Stimulated activated CD8-positive, alpha-beta memory T cell treated with anti-CD3 and anti-CD28 coated beads, Interleukin-4, amount 100 ng/mL, for 4 hours (primary cell): ENCODE data around the gene LTN1.
"Not testable (repeated sequence)": the region's sequence is repeated elsewhere in the genome, so short reads cannot be mapped to it uniquely, and the experiment has no call there.

ENCODE experiments used
- DNase-seq, 2 donors: peaks; one replicate each; pipeline ENCODE4 v3.0.0-alpha.2; 2020; ENCODE audit warnings: low read depth in 2 of 2, low spot score in 1 of 2

LTN1 gene

DNA sequence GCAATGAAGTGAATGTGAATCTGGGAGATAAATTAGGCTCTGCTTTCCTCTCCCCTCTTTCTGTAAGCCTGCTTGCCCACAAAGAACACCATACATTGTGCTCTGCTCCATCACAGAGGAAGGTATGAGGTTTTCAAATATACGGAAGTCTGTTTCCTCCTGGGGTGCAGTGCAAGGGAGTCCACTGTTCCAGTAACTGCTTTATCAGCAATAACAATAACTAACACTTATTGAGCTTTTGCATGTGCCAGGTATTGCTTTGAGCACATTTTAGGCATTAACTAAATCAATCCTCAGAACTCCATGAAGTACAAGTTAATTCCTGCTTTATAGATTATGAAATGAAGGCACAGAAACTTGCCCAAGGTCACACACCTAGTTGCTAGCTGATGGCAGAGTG lies 10.0 kb downstream of the LTN1 start:
- DNase-seq: no peak

DNA sequence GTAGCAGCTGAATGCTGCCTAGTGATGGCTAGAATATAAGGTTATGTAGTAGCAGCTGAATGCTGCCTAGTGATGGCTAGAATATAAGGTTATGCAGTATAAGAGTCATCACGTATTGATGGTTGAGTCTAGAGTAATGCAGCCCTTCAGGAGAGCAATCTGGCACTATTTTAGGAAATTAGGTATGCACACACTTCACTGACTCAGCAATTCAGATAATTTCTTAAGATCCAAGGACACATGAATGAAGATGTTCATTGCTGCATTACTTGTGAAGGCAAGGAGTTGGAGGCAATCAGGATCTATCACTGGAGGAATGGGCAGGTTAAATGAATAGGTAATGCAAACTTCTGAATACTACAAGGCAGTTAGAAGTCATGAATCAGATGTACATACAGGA lies 13.6 kb downstream of the LTN1 start:
- no peak for DNase-seq

DNA sequence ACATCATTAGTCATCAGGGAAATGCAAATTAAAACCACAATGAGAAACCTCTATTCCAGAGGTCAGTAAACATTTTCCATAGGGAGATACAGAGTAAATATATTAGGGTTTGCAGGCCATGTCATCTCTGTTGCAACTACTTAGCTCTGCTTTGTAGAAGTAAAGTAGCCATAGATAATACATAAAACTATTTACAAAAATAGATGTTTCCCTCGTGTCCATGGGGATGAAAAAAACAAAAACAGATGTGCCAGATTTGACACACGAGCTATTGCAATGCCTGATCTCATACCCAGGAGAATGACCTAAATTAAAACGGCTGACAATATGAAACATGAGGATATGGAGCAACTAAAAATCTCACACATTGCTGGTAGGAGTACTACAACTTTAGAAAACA lies 17.3 kb downstream of the LTN1 start:
- DNase-seq: no peak

DNA sequence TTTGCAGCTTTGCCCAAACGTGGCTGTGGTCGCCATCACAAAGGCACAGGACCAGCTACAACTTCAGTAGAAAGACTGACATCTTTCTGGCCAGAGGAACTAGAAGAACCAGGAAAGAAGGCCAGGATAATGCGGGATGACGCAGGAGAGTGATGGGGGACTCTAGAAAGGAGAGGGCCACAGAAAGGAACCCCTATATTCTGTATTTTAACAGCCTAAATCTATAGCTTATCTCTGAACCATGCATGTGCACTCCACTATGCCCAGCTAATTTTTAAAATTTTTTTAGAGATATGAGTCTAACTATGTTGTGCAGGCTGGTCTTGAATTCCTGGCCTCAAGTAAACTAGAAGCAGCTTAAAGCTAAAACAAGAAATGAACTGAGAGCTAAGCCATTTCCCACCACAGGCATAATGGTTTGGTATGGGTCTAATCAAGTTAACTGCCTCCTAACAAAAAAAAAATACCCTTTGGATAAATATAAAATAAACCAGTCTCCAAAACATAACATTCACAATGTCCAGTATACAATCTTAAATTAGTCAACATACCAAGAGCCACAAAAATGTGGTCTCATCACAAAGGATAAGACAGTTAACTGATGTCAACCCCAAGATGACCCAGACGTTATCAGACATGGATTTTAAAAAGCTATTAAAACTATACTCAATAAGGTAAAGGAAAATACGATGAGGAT lies 18.0 kb downstream of the LTN1 start:
- DNase-seq: no peak

DNA sequence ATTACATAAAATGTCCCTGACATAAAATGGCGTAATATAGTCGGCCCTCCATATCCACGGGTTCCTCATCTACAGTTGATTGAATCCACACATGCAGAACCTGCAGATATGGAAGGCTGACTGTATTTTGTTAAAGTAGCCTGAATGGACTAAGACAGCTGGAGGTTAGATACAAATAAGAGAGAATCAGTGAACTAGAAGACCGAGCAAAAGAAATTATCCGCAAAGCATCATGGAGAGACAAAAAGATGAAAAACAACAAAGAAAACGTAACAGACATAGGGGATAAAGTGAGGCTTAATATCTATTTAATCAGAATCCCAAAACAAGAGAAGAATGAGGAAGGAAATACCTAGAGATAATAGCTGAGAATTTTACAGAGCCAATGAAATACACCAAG lies 20.3 kb downstream of the LTN1 start:
- DNase-seq: no peak

DNA sequence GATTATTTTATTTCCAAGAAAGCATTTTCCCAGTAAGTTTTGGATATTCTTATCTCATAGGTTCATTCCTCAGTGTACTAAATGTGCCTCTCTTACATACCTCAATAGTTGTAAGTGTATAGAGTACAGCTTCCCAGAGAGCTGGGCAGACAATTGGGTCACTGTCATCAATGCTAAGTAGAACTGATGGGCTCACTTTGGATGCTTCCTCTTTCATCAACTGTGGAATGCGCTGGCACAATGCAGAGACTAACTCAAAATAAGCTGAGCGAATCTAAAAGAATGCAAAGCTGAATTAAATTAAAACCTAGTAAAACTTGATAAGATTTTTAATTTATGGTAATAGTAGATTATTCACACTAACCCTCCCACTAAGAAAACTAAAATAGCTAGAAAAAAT lies 21.5 kb downstream of the LTN1 start:
- DNase-seq: no peak

DNA sequence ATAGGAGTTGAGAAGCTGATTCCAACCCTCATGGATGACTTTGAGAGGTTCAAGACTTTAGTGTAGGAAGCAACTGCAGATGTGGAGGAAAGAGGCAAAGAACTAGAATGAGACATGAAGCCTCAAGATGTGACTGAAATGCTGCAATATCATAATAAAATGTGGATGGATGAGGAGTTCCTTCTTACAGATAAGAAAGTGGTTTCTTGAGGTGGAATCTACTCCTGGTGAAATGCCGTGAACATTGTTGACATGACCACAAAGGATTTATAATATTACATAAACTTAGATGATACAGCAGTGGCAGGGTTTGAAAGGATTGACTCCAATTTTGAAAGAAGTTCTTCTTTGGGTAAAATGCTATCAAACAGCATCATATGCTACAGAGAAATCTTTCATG lies 28.8 kb downstream of the LTN1 start:
- no peak for DNase-seq

DNA sequence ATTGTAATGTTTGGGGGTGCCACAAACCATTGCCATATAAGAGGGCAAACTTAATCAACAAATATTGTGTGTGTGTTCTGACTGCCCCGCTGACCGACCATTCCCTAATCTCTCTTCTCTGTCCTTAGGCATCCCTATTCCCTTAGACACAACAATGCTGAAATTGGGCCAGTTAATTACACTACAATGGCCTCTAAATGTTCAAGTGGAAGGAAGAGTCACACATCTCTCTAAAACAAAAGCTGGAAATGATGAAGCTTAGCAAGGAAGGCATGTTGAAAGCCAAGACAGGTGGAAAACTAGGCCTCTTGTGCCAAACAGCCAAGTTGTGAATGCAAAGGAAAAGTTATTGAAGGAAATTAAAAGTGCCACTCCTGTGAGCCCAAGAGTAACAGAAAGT lies 30.2 kb downstream of the LTN1 start:
- no peak for DNase-seq

DNA sequence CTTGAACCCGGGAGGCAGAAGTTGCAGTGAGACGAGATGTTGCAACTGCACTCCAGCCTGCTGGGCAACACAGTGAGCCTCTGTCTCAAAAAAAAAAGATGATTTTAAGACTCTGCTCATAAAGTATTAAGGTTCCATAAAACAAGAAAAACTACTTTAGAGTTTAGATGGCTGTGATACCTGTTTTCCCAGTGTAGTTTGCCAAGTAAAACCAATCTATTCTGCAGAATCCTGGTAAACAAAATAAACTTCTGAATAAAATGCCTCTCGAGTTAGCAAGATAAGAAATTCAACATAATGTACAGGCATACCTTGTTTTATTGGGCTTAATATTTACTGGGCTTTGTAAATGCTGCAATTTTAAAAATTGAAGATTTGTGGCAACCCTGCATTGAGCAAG lies 30.8 kb downstream of the LTN1 start:
- DNase-seq: no peak

DNA sequence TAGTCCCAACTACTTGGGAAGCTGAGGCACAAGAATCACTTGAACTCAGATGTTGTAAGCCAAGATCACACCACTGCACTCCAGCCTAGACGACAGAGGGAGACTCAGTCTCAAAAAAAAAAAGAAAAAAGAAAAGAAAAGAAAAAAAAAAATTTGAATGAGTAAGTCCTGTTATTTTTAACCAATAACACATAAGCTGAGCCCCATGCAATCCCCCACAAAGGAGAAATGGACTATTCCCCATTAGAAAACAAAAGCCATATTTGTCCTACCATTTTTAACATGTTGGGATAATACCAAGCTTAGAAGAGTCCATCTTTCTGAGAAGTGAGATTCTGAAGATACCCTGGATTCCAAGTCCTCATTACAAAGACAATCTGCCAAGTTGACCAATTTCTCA lies 32.4 kb downstream of the LTN1 start:
- DNase-seq: no peak

DNA sequence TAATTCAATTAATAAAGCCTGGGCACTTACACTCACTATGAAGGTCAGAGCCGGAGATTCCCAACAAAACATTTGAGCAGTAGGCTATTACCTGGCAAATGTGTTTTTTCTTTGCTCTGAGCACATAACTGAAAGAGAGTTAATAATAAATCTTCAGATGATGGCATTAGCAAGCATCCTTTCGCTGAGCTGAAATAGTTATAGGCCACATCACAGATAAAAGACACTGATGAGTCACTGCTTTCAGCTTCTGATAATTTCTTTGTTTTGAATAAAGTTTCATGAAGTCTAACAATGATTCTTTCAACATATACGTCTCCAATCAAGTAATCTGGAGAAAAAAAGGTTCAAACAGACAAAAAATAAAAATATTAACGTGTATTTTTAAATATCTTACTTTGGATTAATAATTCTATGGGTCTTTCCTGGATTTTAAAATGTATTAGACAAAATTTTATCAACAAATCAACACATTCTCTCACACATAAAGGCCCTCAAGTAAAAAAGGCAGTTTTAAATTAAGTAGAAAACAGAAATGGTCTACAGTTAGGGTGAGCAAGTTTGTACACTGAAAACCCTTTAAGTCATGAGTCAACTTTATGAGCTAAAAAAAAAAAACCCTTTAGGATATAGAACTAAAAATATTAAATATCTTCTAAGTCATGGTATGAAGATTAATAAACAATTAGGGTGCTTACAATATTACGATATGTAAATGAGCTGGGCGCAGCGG lies 33.1 kb downstream of the LTN1 start:
- no peak for DNase-seq

DNA sequence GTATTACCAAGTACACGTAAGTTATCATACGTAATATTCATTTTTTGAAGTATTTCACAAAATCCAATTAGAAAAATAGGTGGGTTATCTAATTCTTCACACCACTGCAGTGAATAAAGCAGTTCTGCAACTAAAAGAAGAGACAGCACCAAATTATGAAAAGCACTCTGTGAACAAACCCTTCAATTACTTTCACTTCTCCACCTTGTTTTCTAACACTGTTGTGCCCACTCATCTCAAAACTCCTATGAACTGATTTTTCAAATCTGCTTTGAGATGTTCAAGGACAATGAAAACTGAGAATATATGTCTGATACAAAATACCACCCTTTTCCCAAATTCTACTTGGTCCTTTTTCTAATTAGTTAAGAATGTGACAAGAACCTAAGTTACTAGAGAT lies 39.4 kb downstream of the LTN1 start:
- DNase-seq: no peak

DNA sequence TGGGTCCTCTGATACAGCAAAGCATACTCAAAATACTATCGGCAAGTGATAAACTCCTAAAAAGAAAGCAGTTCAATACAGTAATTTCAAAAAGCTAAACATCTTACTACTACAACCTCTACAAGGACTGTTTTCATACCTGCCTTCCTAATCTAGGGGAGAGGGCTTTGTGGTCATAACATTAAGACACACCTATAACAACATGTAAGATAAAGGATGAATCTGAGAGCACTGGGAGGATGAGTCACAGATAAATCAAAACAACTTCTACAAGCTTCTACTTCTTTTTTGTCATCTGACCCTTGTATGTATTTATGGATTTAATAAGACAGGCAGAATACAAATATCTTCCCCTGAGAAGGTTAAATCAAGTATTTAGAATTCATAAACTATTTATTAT lies 40.0 kb downstream of the LTN1 start:
- DNase-seq: no peak

DNA sequence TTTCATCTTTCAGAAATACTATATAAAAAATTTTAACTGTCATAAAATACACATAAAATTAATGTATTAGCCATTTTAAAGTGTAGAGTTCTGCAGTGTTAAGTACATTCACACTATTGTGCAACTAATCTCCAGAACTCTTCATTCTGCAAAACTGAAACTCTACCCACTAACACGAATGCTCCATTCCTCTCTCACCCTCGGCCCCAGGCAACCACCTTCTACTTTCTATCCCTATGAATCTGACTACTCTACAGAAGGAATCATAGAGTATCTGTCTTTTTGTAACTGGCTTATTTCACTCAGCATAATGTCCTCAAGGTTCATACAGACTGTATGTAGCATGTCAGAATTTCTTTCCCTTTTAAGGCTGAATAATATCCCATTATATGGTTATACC lies 43.4 kb downstream of the LTN1 start:
- no peak for DNase-seq

DNA sequence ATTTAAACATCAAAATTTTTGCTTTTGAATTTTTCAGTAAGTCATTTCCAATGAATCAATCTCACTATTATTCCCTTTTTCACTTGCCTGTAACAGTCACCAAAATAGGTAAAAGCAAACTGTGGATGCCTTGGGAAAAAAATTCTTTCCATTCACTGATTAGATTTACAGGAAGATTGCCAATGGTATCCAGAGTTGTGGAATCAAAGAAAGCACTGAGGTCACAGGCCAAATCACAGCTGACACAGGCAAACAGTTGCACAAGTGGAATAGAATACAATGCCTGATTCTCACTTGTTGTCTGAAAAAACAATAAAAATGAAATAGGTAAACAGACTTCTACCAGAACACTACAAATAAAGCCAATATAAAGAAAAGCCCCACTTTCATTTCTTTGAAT lies 48.4 kb downstream of the LTN1 start:
- no peak for DNase-seq

DNA sequence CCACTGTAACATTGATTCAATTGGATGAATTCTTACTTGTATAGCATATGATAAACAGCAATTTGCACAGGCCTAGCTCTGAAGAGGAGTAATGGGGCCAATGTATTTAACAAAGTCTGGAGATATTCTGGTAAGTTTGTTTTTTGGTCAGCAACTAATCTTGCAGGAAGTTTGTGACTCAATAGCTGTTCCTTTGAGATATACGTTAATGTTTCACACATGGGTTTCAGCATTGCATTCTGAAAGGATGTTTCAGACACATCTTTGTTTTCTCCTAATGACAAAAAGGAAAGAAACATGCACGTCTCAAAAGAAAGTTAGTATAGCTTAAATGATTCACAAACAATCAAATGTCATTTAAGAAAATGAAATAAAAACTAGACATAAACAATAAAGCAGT lies 49.0 kb downstream of the LTN1 start:
- no peak for DNase-seq

DNA sequence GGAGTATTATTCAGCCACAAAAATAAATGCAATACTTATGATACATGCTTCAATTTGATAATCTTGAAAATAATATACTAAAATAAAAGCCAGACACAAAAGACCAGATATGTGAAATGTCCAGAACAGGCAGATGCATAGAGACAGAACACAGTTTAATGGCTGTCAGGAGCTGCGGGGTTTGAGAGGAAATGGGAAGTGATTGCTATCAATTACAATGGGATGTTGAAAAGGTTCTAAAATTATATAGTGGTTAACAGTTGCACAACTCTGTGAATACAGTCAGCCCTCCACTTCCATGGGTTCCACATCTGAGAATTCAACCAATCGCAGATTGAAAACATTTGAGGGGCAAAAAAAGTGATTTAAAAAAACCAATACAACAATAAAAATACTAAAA lies 54.0 kb downstream of the LTN1 start:
- DNase-seq: no peak

DNA sequence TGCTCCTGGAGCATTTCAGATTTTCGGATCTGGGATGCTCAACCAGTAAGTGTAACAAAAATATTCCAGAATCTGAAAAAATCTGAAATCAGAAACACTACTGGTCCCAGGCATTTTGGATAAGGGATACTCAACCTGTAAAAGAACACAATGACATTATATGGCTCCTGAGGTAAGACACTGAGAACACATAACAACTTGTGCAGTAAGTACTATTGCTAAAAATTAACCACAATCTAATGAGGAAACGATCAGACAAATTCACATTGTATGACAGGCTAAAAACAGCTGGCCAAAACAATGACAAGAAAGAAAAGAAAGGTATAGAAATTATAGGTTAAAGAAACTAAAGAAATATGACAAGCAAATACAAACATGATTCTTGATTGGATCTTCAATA lies 54.9 kb downstream of the LTN1 start:
- DNase-seq: no peak

DNA sequence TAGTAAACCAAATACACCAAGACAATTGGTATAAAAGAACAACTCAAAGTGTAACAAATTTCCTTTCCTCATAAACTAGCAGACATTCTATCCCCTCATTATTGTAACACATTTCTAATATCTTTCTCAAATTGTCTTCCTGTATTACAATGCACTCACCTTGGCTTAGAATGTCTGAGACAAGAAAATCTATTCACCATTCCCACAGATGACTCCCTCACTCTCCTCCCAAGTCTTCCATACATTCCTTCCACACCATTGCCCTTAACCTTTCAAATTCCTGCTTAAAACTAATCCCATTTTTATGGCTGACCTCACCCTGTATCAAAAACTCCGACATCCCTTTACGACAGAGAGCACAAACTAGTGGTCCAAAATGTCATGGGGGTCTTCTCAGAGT lies 56.0 kb downstream of the LTN1 start:
- DNase-seq: no peak

DNA sequence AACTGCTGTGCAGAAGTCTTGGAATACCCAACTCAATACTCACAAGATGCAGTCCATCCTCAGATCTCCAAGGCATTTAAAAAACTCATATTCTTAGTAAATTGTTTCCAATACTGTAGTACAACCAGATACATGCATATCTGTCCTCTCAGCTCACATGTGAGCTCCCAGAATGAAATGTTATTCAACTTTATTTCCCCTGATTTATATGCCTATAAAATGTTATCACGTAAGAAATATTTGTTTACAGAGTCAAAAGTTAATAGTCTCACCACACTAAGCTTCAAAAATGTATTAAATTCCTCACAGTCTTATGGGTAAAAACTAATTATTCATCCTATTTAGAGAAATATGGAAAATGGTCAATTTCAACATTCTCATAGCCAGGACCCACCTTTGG lies 56.6 kb downstream of the LTN1 start:
- DNase-seq: no peak

DNA sequence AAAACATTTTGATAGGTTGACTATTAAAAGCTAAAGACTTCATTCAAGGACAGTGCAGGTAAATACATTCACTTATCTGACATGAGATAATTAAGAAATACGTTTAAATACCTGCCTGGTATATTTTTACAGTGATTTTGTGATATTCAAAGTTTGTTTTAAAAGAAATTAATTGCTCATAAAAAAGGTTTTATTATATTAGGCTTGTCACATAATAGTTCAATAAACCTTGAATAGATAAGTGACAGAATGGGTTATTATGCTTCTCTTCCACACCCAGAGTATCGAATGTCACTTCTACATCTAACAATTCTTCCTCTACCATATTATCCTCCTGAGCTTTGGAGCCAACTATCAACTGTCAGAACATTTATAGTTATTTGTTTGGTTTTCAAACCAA lies 60.0 kb downstream of the LTN1 start:
- DNase-seq: no peak

DNA sequence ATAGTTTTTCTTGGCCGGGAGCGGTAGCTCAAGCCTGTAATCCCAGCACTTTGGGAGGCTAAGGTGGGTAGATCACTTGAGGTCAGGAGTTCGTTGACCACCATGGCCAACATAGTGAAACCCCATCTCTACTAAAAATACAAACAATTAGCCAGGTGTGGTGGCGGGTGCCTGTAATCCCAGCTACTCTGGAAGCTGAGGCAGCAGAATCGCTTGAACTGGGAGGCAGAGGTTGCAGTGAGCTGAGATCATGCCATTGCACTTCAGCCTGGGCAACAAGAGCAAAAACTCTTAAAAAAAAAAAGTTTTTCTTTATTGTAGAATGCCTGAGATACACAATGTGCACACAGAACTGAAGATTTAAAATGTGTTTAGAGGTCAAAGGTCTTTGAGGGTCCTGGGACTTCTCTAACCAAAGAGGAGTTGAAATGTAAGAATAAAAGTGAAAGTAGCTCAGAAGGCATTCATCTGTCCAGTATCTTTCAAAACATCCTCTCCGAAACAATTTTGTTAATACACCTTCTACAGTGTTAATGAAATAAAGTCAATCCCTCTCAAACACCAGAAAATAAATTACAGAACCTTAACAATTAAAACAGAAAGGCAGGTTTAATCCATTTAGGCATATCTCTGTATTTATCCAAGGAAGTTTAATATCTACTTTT lies 60.8 kb downstream of the LTN1 start:
- not testable (repeated sequence) for DNase-seq
